ENCODE measurements around the gene TRMT6. TPM values are rescaled to one million over a fixed set of nuclear protein-coding genes. Genes with fewer than 3 reads are reported as not detected.
A peak's percentile ranks its signal among the peaks of the same experiment; 100 is the strongest.

TRMT6 gene
- 10 to 100 TPM in 1 of 3 donors, 1 to 10 TPM in 2; 8.3 to 10.5 (median 9.2) TPM for total RNA-seq
- long read RNA-seq, donor 1, transcript TRMT6-201 (11 exons, 2,327 nt) = major isoform, 7 of 11 reads
- long read RNA-seq, donor 1, partial matches to known transcripts = 3 of 11 reads
- long read RNA-seq, donor 1, other reads (novel, unspliced or antisense) = 1 of 11 reads
- long read RNA-seq, donor 2, partial matches to known transcripts = 5 of 6 reads
- long read RNA-seq, donor 2, other reads (novel, unspliced or antisense) = 0 of 6 reads

- H3K4me1 ChIP-seq (ENCODE audit: low read depth) = peaks cover 12% of the 10 kb centered on the region
- TF ChIP-seq CTCF (IDR thresholded peaks at IDR 0.05) = no peak
- H3K9me3 ChIP-seq = no peaks in the 10 kb centered on the region
- peak; percentile 97 to 99 (median 98) for DNase-seq
- intact Hi-C loops (cut with DNase I, micrococcal nuclease) = no loop called here
- peak within 1 kb of the TSS; percentile 41 for H3K4me3 ChIP-seq
- no peaks in the 10 kb centered on the region for H3K36me3 ChIP-seq (ENCODE audit: low read depth)
- ATAC-seq = peak; percentile 100
Measured at GRCh38 chr20:5950271-5951031, at the start of gene TRMT6, which contains the start of gene MCM8. Gene TRMT6 (minus strand): TSS chr20:5950533. CDS start chr20:5950405, 128 bp downstream. Gene MCM8 (plus strand): TSS chr20:5950652. CDS start chr20:5952016, 1,364 bp downstream.

- H3K9me3 ChIP-seq = no peaks in the 10 kb centered on the region
- no peaks in the 10 kb centered on the region for H3K4me1 ChIP-seq (ENCODE audit: low read depth)
- H3K36me3 ChIP-seq (ENCODE audit: low read depth) = no peaks in the 10 kb centered on the region
- ATAC-seq (no peak), DNase-seq (no peak)
- no peak overlapping the region for H3K4me3 ChIP-seq
- intact Hi-C loops (cut with DNase I, micrococcal nuclease) = no loop called here
- no peak for TF ChIP-seq CTCF (IDR thresholded peaks at IDR 0.05)
Measured at GRCh38 chr20:5999783-6000182, 49.5 kb upstream of the TRMT6 start.

- no peaks in the 10 kb centered on the region for H3K9me3 ChIP-seq
- no peak overlapping the region for H3K4me3 ChIP-seq
- ATAC-seq (peak; percentile 90), DNase-seq (peak in 1 of 3 donors; percentile 42)
- intact Hi-C loops (cut with DNase I, micrococcal nuclease) = no loop called here
- H3K4me1 ChIP-seq (ENCODE audit: low read depth) = no peaks in the 10 kb centered on the region
- no peak for TF ChIP-seq CTCF (IDR thresholded peaks at IDR 0.05)
- H3K36me3 ChIP-seq (ENCODE audit: low read depth) = no peaks in the 10 kb centered on the region
Measured at GRCh38 chr20:5996765-5997164, 46.4 kb upstream of the TRMT6 start.

- no peak for DNase-seq
- intact Hi-C loops (cut with DNase I, micrococcal nuclease) = no loop called here
- TF ChIP-seq CTCF (IDR thresholded peaks at IDR 0.05) = no peak
- no peak overlapping the region for H3K4me3 ChIP-seq
- no peaks in the 10 kb centered on the region for H3K36me3 ChIP-seq (ENCODE audit: low read depth)
- H3K9me3 ChIP-seq = no peaks in the 10 kb centered on the region
- ATAC-seq = peak; percentile 92
- no peaks in the 10 kb centered on the region for H3K4me1 ChIP-seq (ENCODE audit: low read depth)
Measured at GRCh38 chr20:5991623-5992441, 41.5 kb upstream of the TRMT6 start.

GRCh38 chr20:5990946-5991345 is 40.6 kb upstream of the TRMT6 start:
- Histone ChIP-seq H3K4me1 (ENCODE audit: low read depth) (no peaks in the 10 kb centered on the region), H3K36me3 (ENCODE audit: low read depth) (no peaks in the 10 kb centered on the region), H3K9me3 (no peaks in the 10 kb centered on the region), H3K4me3 (no peak overlapping the region)
- ATAC-seq = no peak
- intact Hi-C loops (cut with DNase I, micrococcal nuclease) = no loop called here
- DNase-seq = no peak
- no peak for TF ChIP-seq CTCF (IDR thresholded peaks at IDR 0.05)

Measured in mucosa of descending colon (tissue), 3 donors.